ENCODE results near the gene FARS2. TPM values are rescaled to one million over a fixed set of nuclear protein-coding genes. Genes with fewer than 3 reads are reported as not detected.

Gene FARS2
- total RNA-seq, 4 donors from 2014 or later, result 16.4 to 26.1 (median 21.4) TPM

DNA sequence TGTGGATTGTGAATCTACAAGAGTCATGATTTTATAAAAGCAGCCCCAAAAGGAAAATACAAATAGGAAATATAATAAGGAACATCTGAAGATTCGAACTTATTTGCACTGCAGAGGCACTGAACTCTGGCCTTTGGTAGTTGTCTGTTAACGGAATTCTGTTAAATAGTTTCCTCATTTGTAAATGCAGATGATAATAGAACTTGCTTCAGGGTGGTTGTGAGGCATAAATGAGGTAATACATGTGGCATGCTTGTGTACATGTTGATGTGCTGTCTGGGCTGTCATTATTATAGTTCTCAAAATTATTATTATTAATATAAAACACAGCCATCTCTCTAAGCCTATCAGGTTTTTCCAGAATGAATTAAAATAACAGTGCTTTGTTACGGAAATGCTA lies 443.4 kb downstream of the FARS2 start:
- Histone ChIP-seq H3K9me3 (no peaks in the 10 kb centered on the region), H3K36me3 (peaks cover 0 to 3% (median 0%) of the 10 kb centered on the region in 3 donors), H3K27me3 (no peaks in the 10 kb centered on the region), H3K4me1 (no peaks in the 10 kb centered on the region), H3K4me3 (no peak overlapping the region), H3K27ac (no peak overlapping the region)
- no peak for DNase-seq (ENCODE audit: low spot score in 2 of 2)
- 79 to 86% methylated on average over 3 of the region's 3 CpGs for WGBS, 2 donors
- TF ChIP-seq POLR2A (IDR thresholded peaks at IDR 0.05) (no peak), EP300 (IDR thresholded peaks at IDR 0.05) (no peak), CTCF (IDR thresholded peaks at IDR 0.05) (no peak)

DNA sequence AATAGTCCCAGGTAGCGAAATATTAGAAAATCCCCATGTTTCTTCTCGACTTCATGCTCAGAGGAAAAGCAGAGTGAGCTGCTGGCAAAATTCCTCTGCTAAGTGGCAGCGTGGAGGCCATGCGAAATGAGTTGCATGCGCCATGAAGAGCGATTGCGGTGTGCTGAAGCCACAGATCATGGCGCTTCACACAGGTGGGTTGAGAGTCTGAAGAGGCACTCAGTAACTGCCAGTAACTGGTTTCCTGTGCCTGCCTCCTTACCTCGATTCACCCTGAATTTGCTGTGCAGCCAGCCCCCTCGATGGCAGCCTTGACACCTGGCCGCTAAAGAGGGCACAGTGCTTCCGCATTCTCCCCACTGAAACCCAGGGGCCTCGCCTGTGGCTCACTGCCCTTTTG lies 443.9 kb downstream of the FARS2 start:
- DNase-seq (ENCODE audit: low spot score in 2 of 2), result no peak
- Histone ChIP-seq H3K4me1 (no peaks in the 10 kb centered on the region), H3K9me3 (no peaks in the 10 kb centered on the region), H3K36me3 (peaks cover 0 to 3% (median 0%) of the 10 kb centered on the region in 3 donors), H3K27me3 (no peaks in the 10 kb centered on the region), H3K27ac (no peak overlapping the region), H3K4me3 (no peak overlapping the region)
- TF ChIP-seq CTCF (IDR thresholded peaks at IDR 0.05), result no peak
- TF ChIP-seq EP300 (IDR thresholded peaks at IDR 0.05), result no peak
- no peak for TF ChIP-seq POLR2A (IDR thresholded peaks at IDR 0.05)
- 93 to 96% methylated on average over 13 of the region's 13 CpGs for WGBS, 2 donors

GRCh38 chr6:5706124-5707033 lies 445.1 kb downstream of the FARS2 start:
- Histone ChIP-seq H3K36me3 (peaks cover 0 to 3% (median 0%) of the 10 kb centered on the region in 3 donors), H3K27me3 (no peaks in the 10 kb centered on the region), H3K9me3 (no peaks in the 10 kb centered on the region), H3K4me3 (no peak overlapping the region), H3K27ac (no peak overlapping the region), H3K4me1 (no peaks in the 10 kb centered on the region)
- TF ChIP-seq POLR2A (IDR thresholded peaks at IDR 0.05) (no peak), EP300 (IDR thresholded peaks at IDR 0.05) (no peak), CTCF (IDR thresholded peaks at IDR 0.05) (no peak)
- 90 to 93% methylated on average over 18 to 19 of the region's 19 CpGs for WGBS, 2 donors
- DNase-seq (ENCODE audit: low spot score in 2 of 2), result no peak

DNA sequence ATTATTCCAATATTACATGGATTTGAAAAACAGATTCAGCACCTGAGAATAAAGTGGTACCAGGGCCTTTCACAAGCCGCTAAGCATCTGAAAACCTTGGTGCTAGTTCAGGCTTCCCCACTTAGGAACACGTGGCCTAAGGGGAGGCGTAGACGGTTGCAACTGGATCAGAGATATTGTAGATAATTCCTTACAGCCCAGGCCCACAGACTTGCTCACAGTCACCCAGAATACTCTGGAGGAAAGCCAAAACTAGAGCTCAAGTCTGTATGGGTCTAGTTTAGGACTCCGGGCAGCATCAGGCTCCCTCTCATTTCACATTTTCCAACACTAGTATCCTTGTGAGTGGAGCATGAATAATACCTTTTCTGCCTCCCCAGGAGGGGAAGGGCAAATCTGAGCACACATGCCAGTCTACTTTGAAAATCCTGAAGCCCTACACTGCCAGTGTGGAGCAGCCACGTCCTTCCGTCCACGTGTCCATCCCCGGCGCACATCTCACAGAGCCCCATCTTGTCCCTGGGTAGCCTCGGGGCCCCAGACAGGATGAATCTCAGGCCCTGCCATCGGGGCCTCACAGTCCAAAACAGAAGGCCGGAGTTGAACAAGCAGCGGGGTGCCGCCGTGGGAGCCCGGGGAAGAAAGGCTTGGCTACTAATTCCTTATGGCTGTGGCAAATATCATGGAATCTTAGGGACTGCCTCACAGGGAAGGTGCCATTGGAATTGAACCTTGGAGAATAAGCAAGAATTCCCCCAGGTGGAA lies 446.1 kb downstream of the FARS2 start:
- H3K4me1 ChIP-seq, result no peaks in the 10 kb centered on the region
- no peak overlapping the region for H3K27ac ChIP-seq
- no peaks in the 10 kb centered on the region for H3K9me3 ChIP-seq
- TF ChIP-seq POLR2A (IDR thresholded peaks at IDR 0.05), result no peak
- TF ChIP-seq CTCF (IDR thresholded peaks at IDR 0.05), result no peak
- TF ChIP-seq EP300 (IDR thresholded peaks at IDR 0.05), result no peak
- WGBS, 2 donors, result 92 to 97% methylated on average over 17 of the region's 17 CpGs
- H3K27me3 ChIP-seq, result no peaks in the 10 kb centered on the region
- H3K36me3 ChIP-seq, result peaks cover 0 to 3% (median 0%) of the 10 kb centered on the region in 3 donors
- no peak overlapping the region for H3K4me3 ChIP-seq
- DNase-seq (ENCODE audit: low spot score in 2 of 2), result no peak

- TF ChIP-seq CTCF (IDR thresholded peaks at IDR 0.05) (no peak), EP300 (IDR thresholded peaks at IDR 0.05) (no peak), POLR2A (IDR thresholded peaks at IDR 0.05) (no peak)
- no peaks in the 10 kb centered on the region for H3K27me3 ChIP-seq
- no peak for DNase-seq (ENCODE audit: low spot score in 2 of 2)
- no peaks in the 10 kb centered on the region for H3K4me1 ChIP-seq
- H3K9me3 ChIP-seq, result peaks cover 0 to 5% (median 0%) of the 10 kb centered on the region in 4 donors
- 91% methylated on average over 14 of the region's 14 CpGs for WGBS, 2 donors
- no peak overlapping the region for H3K4me3 ChIP-seq
- no peak overlapping the region for H3K27ac ChIP-seq
- peaks cover 0 to 3% (median 0%) of the 10 kb centered on the region in 3 donors for H3K36me3 ChIP-seq
These were observed 449.2 kb downstream of the FARS2 start for GRCh38 chr6:5710516-5710915.
